ENCODE measurements around the gene TMEM184A.

The TMEM184A gene

GRCh38 chr7:1567049-1567771 is 11.2 kb upstream of the TMEM184A start:
- DNase-seq, result no peak

- no peak for DNase-seq
Measured at GRCh38 chr7:1566687-1567048, 10.7 kb upstream of the TMEM184A start.

- no peak for DNase-seq
Measured at GRCh38 chr7:1564603-1565022, 8.6 kb upstream of the TMEM184A start.

- no peak for DNase-seq
Measured at GRCh38 chr7:1563981-1564602, 8.1 kb upstream of the TMEM184A start.

GRCh38 chr7:1562597-1563051 is 6.6 kb upstream of the TMEM184A start:
- DNase-seq, result peak; percentile 84

- DNase-seq, result no peak
Measured at GRCh38 chr7:1562116-1562515, 6.1 kb upstream of the TMEM184A start.

- DNase-seq, result no peak
Measured at GRCh38 chr7:1561036-1561940, 5.3 kb upstream of the TMEM184A start.

GRCh38 chr7:1560620-1561031 is 4.6 kb upstream of the TMEM184A start:
- DNase-seq, result no peak

- DNase-seq, result no peak
Measured at GRCh38 chr7:1559626-1560590, 3.9 kb upstream of the TMEM184A start.

GRCh38 chr7:1558841-1559625 is 3.0 kb upstream of the TMEM184A start:
- DNase-seq, result no peak

GRCh38 chr7:1558181-1558811 is 2.3 kb upstream of the TMEM184A start:
- DNase-seq, result no peak

GRCh38 chr7:1557771-1558170 is 1.8 kb upstream of the TMEM184A start:
- no peak for DNase-seq

- DNase-seq, result no peak
Measured at GRCh38 chr7:1557006-1557405, 1.0 kb upstream of the TMEM184A start.

GRCh38 chr7:1555046-1555812 is 776 bp downstream of the TMEM184A start:
- DNase-seq, result peak; percentile 76

- DNase-seq, result no peak
Measured at GRCh38 chr7:1554333-1555045, 1.5 kb downstream of the TMEM184A start.

- DNase-seq, result no peak
Measured at GRCh38 chr7:1553512-1554210, 2.3 kb downstream of the TMEM184A start.

- no peak for DNase-seq
Measured at GRCh38 chr7:1552200-1552599, 3.8 kb downstream of the TMEM184A start.

- no peak for DNase-seq
Measured at GRCh38 chr7:1550846-1551155, 5.2 kb downstream of the TMEM184A start.

All from NCI-H2171 (cell line).